Measurements from ENCODE around the gene ADCYAP1R1.

ADCYAP1R1 gene

GRCh38 chr7:31068006-31068675, 16.0 kb downstream of the ADCYAP1R1 start:
- DNase-seq (ENCODE audit: low read depth, low spot score) = no peak

GRCh38 chr7:31069860-31070555, 17.9 kb downstream of the ADCYAP1R1 start:
- DNase-seq (ENCODE audit: low read depth, low spot score) = no peak

- DNase-seq (ENCODE audit: low read depth, low spot score) = no peak
Observed at GRCh38 chr7:31070991-31071644, 19.0 kb downstream of the ADCYAP1R1 start.

GRCh38 chr7:31071645-31072029, 19.5 kb downstream of the ADCYAP1R1 start:
- no peak for DNase-seq (ENCODE audit: low read depth, low spot score)

GRCh38 chr7:31073326-31074119, 21.4 kb downstream of the ADCYAP1R1 start:
- DNase-seq (ENCODE audit: low read depth, low spot score) = no peak

- no peak for DNase-seq (ENCODE audit: low read depth, low spot score)
Observed at GRCh38 chr7:31074120-31074383, 21.9 kb downstream of the ADCYAP1R1 start.

- no peak for DNase-seq (ENCODE audit: low read depth, low spot score)
Observed at GRCh38 chr7:31074403-31075085, 22.4 kb downstream of the ADCYAP1R1 start.

- no peak for DNase-seq (ENCODE audit: low read depth, low spot score)
Observed at GRCh38 chr7:31075086-31075405, 22.9 kb downstream of the ADCYAP1R1 start.

- DNase-seq (ENCODE audit: low read depth, low spot score) = no peak
Observed at GRCh38 chr7:31076051-31076450, 23.9 kb downstream of the ADCYAP1R1 start.

- DNase-seq (ENCODE audit: low read depth, low spot score) = no peak
Observed at GRCh38 chr7:31076641-31077310, 24.7 kb downstream of the ADCYAP1R1 start.

- no peak for DNase-seq (ENCODE audit: low read depth, low spot score)
Observed at GRCh38 chr7:31077484-31078362, 25.6 kb downstream of the ADCYAP1R1 start.

GRCh38 chr7:31078363-31078990, 26.4 kb downstream of the ADCYAP1R1 start:
- DNase-seq (ENCODE audit: low read depth, low spot score) = no peak

- no peak for DNase-seq (ENCODE audit: low read depth, low spot score)
Observed at GRCh38 chr7:31079126-31079823, 27.2 kb downstream of the ADCYAP1R1 start.

- DNase-seq (ENCODE audit: low read depth, low spot score) = no peak
Observed at GRCh38 chr7:31079824-31080511, 27.9 kb downstream of the ADCYAP1R1 start.

- no peak for DNase-seq (ENCODE audit: low read depth, low spot score)
Observed at GRCh38 chr7:31080763-31081162, 28.7 kb downstream of the ADCYAP1R1 start.

- DNase-seq (ENCODE audit: low read depth, low spot score) = no peak
Observed at GRCh38 chr7:31082017-31082416, 29.9 kb downstream of the ADCYAP1R1 start.

GRCh38 chr7:31082447-31082846, 30.3 kb downstream of the ADCYAP1R1 start:
- DNase-seq (ENCODE audit: low read depth, low spot score) = no peak

- no peak for DNase-seq (ENCODE audit: low read depth, low spot score)
Observed at GRCh38 chr7:31083210-31083786, 31.2 kb downstream of the ADCYAP1R1 start.

Data from brain pericyte (primary cell).